Type B pancreatic cell (in vitro differentiated cells): ENCODE results near the gene DNAH2. TPM values are rescaled to one million over a fixed set of nuclear protein-coding genes. Genes with fewer than 3 reads are reported as not detected.

Experiments
- DNase-seq: peaks from one replicate; pipeline ENCODE4 v3.0.0; 2021; ENCODE audit warnings: mixed read lengths; ENCODE audit not compliant: unreplicated experiment; ENCODE audit errors: extremely low spot score
- H3K27ac Mint-ChIP-seq: 2 replicates; pipeline ENCODE4 v1.8.0; 2021; ENCODE audit warnings: mild to moderate bottlenecking, mixed read lengths
- H3K27me3 Mint-ChIP-seq: 2 replicates; pipeline ENCODE4 v1.8.0; 2021; ENCODE audit warnings: mixed read lengths
- H3K36me3 Mint-ChIP-seq: 2 replicates; pipeline ENCODE4 v1.8.0; 2021; ENCODE audit warnings: mixed read lengths
- H3K4me1 Mint-ChIP-seq: one replicate; pipeline ENCODE4 v1.8.0; 2021; ENCODE audit warnings: mixed read lengths; ENCODE audit not compliant: unreplicated experiment
- H3K4me3 Mint-ChIP-seq: 2 replicates; pipeline ENCODE4 v1.8.0; 2021; ENCODE audit warnings: mild to moderate bottlenecking, mixed read lengths
- H3K9me3 Mint-ChIP-seq: 2 replicates; pipeline ENCODE4 v1.8.0; 2021; ENCODE audit warnings: mixed read lengths
- CTCF ChIP-seq: fragments of 200-600 bp; sonication (generic); conservative IDR thresholded peaks from 2 replicates; pipeline ENCODE4 v1.5.0; 2021; ENCODE audit warnings: antibody characterized with exemption, mild to moderate bottlenecking
- total RNA-seq: library from RNA; stranded (reverse); gene quantifications from 2 replicates; pipeline ENCODE4 v1.2.1, GENCODE V29; 2021; ENCODE audit warnings: low replicate concordance

DNAH2 gene
- total RNA-seq, 1 donor from 2014 or later, result 1.0 TPM

- Mint-ChIP-seq H3K9me3 (no peaks in the 10 kb centered on the region), H3K36me3 (no peaks in the 10 kb centered on the region), H3K27ac (no peak overlapping the region), H3K27me3 (peaks cover 21% of the 10 kb centered on the region), H3K4me3 (no peak overlapping the region), H3K4me1 (no peaks in the 10 kb centered on the region)
- no peak for TF ChIP-seq CTCF
- DNase-seq, result no peak
Measured at GRCh38 chr17:7775051-7775450, 57.5 kb downstream of the DNAH2 start.

- no peaks in the 10 kb centered on the region for H3K4me1 Mint-ChIP-seq
- DNase-seq, result no peak
- no peaks in the 10 kb centered on the region for H3K9me3 Mint-ChIP-seq
- TF ChIP-seq CTCF, result no peak
- H3K27me3 Mint-ChIP-seq, result peaks cover 18% of the 10 kb centered on the region
- no peak overlapping the region for H3K27ac Mint-ChIP-seq
- H3K36me3 Mint-ChIP-seq, result no peaks in the 10 kb centered on the region
- H3K4me3 Mint-ChIP-seq, result no peak overlapping the region
Measured at GRCh38 chr17:7777017-7777416, 59.5 kb downstream of the DNAH2 start.

GRCh38 chr17:7780736-7781135 is 63.2 kb downstream of the DNAH2 start:
- no peak overlapping the region for H3K27ac Mint-ChIP-seq
- H3K9me3 Mint-ChIP-seq, result no peaks in the 10 kb centered on the region
- no peak for TF ChIP-seq CTCF
- H3K4me3 Mint-ChIP-seq, result no peak overlapping the region
- H3K36me3 Mint-ChIP-seq, result no peaks in the 10 kb centered on the region
- peaks cover 11% of the 10 kb centered on the region for H3K27me3 Mint-ChIP-seq
- DNase-seq, result no peak
- no peaks in the 10 kb centered on the region for H3K4me1 Mint-ChIP-seq

GRCh38 chr17:7781429-7781828 is 63.9 kb downstream of the DNAH2 start:
- no peak overlapping the region for H3K27ac Mint-ChIP-seq
- peaks cover 8% of the 10 kb centered on the region for H3K27me3 Mint-ChIP-seq
- H3K36me3 Mint-ChIP-seq, result no peaks in the 10 kb centered on the region
- H3K9me3 Mint-ChIP-seq, result no peaks in the 10 kb centered on the region
- no peaks in the 10 kb centered on the region for H3K4me1 Mint-ChIP-seq
- no peak for DNase-seq
- H3K4me3 Mint-ChIP-seq, result no peak overlapping the region
- TF ChIP-seq CTCF, result no peak

GRCh38 chr17:7782240-7782639 is 64.7 kb downstream of the DNAH2 start:
- Mint-ChIP-seq H3K27me3 (peaks cover 4% of the 10 kb centered on the region), H3K4me1 (no peaks in the 10 kb centered on the region), H3K9me3 (no peaks in the 10 kb centered on the region), H3K27ac (no peak overlapping the region), H3K36me3 (no peaks in the 10 kb centered on the region), H3K4me3 (no peak overlapping the region)
- no peak for TF ChIP-seq CTCF
- no peak for DNase-seq

GRCh38 chr17:7786866-7787265 is 69.3 kb downstream of the DNAH2 start:
- H3K36me3 Mint-ChIP-seq, result no peaks in the 10 kb centered on the region
- no peak overlapping the region for H3K27ac Mint-ChIP-seq
- no peaks in the 10 kb centered on the region for H3K4me1 Mint-ChIP-seq

More at GRCh38 chr17:7786866-7787265, 69.3 kb downstream of the DNAH2 start:
- H3K27me3 Mint-ChIP-seq, result no peaks in the 10 kb centered on the region
- H3K9me3 Mint-ChIP-seq, result no peaks in the 10 kb centered on the region
- H3K4me3 Mint-ChIP-seq, result no peak overlapping the region
- no peak for DNase-seq
- no peak for TF ChIP-seq CTCF
